Smooth muscle cell of the umbilical artery (primary cell): Measurements from ENCODE around the gene RIMS4. TPM values are rescaled to one million over a fixed set of nuclear protein-coding genes. Genes with fewer than 3 reads are reported as not detected.

Experiments used
- total RNA-seq: library from RNA; depleted of rRNA; stranded (reverse); fragments of >200 nt; gene quantifications from 2 replicates; pipeline ENCODE4 v1.2.3, GENCODE V29; 2014

The RIMS4 gene
- not detected in 2 replicates for total RNA-seq

DNA sequence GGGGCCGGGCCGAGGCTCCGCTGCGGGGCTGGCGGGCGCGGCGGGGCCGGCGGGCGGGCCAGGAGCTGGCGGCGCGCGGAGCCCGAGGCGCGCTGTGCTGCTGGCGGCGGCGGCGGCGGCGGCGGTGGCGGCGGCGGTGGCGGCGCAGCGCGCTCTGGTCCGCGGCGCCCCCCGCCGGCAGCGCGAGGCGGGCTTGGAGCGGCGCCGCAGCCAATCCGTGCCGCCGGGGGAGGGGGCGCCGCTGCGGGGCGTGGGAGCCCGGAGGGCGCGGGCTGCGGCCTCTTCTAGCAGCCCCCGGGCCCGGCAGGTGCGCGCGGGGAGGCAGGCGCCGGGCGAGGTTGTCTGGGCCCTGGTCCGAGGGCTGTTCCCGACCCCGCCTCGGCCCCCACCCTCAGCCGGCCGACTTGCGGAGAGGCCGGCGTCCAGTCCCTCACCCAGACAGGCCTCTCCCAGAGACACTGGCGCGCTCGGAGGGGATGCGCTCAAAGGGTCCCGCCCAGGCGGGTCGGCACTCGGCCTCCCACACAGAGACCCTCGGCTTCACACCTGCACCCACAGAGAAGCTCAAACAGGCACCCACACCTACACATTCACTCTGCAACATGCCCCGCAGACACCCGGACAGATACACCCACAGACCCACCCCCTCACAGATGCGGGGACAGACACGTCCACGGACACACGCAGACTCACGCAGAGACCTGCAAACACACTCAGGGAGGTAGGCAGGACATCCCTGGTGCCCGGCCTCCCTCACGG, at the start of gene RIMS4:
Gene RIMS4 (minus strand): TSS at position 156 of the 759 bp plus-strand sequence. CDS start 275 bp downstream, outside the sequence.

DNA sequence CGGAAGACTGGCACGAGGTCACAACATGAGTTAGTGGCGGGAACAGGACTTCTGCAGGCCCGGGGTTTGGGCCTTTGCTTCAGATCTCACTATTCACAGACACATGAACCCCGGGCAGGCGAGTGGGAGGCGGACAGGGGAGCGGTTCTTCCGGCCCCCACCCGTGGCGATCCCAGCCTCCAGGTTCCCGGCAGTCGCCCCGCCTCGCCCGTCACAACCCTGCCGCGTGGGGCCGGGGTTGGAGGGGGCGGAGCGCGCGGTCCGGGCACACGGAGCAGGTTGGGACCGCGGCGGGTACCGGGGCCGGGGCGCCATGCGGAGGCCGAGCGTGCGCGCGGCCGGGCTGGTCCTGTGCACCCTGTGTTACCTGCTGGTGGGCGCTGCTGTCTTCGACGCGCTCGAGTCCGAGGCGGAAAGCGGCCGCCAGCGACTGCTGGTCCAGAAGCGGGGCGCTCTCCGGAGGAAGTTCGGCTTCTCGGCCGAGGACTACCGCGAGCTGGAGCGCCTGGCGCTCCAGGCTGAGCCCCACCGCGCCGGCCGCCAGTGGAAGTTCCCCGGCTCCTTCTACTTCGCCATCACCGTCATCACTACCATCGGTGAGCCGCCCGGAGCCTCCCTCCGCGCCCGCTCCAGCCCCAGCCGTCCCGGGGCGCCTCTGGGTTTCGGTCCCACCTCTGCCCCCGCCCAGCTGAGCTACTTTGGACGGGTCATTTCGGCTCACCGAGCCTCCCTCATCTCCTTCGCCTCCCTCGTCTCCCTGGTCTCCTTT, 64.6 kb downstream of the RIMS4 start, which contains the start of gene KCNK15:
Gene KCNK15 (plus strand): TSS at position 268 of the 769 bp plus-strand sequence. CDS start 46 bp downstream, at position 314.

DNA sequence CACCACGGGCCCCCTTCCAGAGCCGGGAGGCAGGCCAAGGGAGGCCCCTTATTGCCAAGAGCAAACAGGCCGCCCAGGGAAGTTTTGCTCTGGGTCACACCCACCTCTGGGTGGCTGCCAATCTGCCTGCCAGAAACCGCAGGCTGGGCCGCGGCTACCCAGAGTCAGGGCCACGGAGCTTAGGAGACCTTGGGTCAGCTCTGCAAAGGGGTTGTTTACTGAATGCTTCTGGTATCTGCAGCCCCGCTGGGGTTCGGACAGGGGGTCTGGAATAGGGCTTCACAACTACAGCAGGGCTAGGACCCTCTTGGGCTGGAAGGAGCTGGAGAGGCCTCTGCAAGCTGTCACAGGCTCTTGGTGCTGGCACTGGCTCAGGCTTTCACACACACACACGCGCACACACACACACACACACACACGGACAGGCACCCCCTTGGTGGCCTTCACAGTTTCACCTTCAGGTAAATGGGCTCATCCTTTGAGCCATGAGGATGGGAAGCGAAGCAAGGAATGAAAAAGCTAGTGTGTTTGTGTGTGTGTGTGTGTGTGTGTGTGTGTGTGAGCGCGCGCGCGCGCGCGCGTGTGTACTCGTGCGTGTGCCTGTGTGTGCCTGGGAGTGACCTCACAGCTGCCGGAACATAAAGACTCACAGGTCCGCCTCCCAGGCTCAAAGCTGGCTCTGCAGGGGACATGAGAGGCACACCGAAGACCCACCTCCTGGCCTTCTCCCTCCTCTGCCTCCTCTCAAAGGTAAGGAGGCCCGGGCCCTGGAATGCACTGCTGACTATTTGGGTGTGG, 95.4 kb downstream of the RIMS4 start, which contains the start of gene CCN5:
Gene CCN5 (plus strand): TSS at position 669 of the 798 bp plus-strand sequence. CDS start 22 bp downstream, at position 691.

Other genes starting within 250 kb of the RIMS4 start
- 19.1 and 24.6 TPM in 2 replicates for gene PKIG, start 228.0 kb downstream of the RIMS4 start, total RNA-seq
- 6.0 and 9.2 TPM in 2 replicates for gene ADA, start 158.8 kb downstream of the RIMS4 start, total RNA-seq
- gene CCN5, start 95.2 kb downstream of the RIMS4 start, total RNA-seq = 0.05 and 0.30 TPM in 2 replicates
- 0.09 TPM in 1 of 2 replicates, not detected in the other for gene KCNK15, start 64.7 kb downstream of the RIMS4 start, total RNA-seq
- 92.1 and 154 TPM in 2 replicates for gene YWHAB, start 75.2 kb upstream of the RIMS4 start, total RNA-seq
- 6.2 and 19.2 TPM in 2 replicates for gene PABPC1L, start 99.5 kb upstream of the RIMS4 start, total RNA-seq
- gene TOMM34, start 149.9 kb upstream of the RIMS4 start, total RNA-seq = 12.5 and 42.6 TPM in 2 replicates
- 27.9 and 60.2 TPM in 2 replicates for gene STK4, start 156.0 kb upstream of the RIMS4 start, total RNA-seq